Fibroblast of lung (primary cell): ENCODE results near the gene STK10. TPM values are rescaled to one million over a fixed set of nuclear protein-coding genes. Genes with fewer than 3 reads are reported as not detected.
"Not testable (repeated sequence)": the region's sequence is repeated elsewhere in the genome, so short reads cannot be mapped to it uniquely, and the experiment has no call there.

Experiments
- DNase-seq, 2 donors: peaks; one replicate each; pipeline versions ENCODE4 v3.0.0 to v3.0.0-alpha.2; 2010; ENCODE audit warnings: low read depth in 2 of 2
- H2AFZ ChIP-seq: 2 replicates; pipeline ENCODE4 v1.5.1; 2012; ENCODE audit warnings: low read length, control low read depth, inconsistent platforms
- H3K27ac ChIP-seq: 2 replicates; pipeline ENCODE4 v1.5.1; 2011; ENCODE audit warnings: low read length, control low read depth; ENCODE audit not compliant: insufficient read depth
- H3K27me3 ChIP-seq: 2 replicates; pipeline ENCODE4 v1.5.1; 2011; ENCODE audit warnings: mild to moderate bottlenecking, low read length; ENCODE audit not compliant: control insufficient read depth, insufficient read depth
- H3K36me3 ChIP-seq: 2 replicates; pipeline ENCODE4 v1.5.1; 2011; ENCODE audit warnings: low read length; ENCODE audit not compliant: control insufficient read depth, insufficient read depth
- H3K4me1 ChIP-seq: 2 replicates; pipeline ENCODE4 v1.5.1; 2011; ENCODE audit warnings: low read length; ENCODE audit not compliant: control insufficient read depth, insufficient read depth; ENCODE audit errors: extremely low read depth
- H3K4me2 ChIP-seq: 2 replicates; pipeline ENCODE4 v1.5.1; 2011; ENCODE audit warnings: low read length, control low read depth; ENCODE audit not compliant: insufficient read depth; ENCODE audit errors: extremely low read depth
- H3K4me3 ChIP-seq, 4 experiments: fragments of 200-600 bp in 1 of 4; sonication (generic) in 1 of 4; replicated peaks in 1 of 4; 2 replicates each; pipeline ENCODE4 v1.5.1; 2011 to 2016; ENCODE audit warnings: low read length in 4 of 4, low read depth in 3 of 4, mild to moderate bottlenecking in 3 of 4, control low read depth in 2 of 4, inconsistent platforms in 1 of 4, mixed read lengths in 1 of 4; ENCODE audit not compliant: insufficient read depth in 1 of 4; ENCODE audit errors: control extremely low read depth in 1 of 4
- H3K79me2 ChIP-seq: 2 replicates; pipeline ENCODE4 v1.5.1; 2012; ENCODE audit warnings: mild to moderate bottlenecking, low read length, inconsistent platforms; ENCODE audit not compliant: control insufficient read depth, insufficient read depth
- H3K9ac ChIP-seq: 2 replicates; pipeline ENCODE4 v1.5.1; 2011; ENCODE audit warnings: mild to moderate bottlenecking, low read length, control low read depth; ENCODE audit not compliant: insufficient read depth
- H3K9me3 ChIP-seq: 2 replicates; pipeline ENCODE4 v1.5.1; 2012; ENCODE audit warnings: low read depth, low read length; ENCODE audit not compliant: control insufficient read depth, insufficient read depth
- H4K20me1 ChIP-seq: 2 replicates; pipeline ENCODE4 v1.5.1; 2011; ENCODE audit warnings: low read length; ENCODE audit not compliant: control insufficient read depth, insufficient read depth; ENCODE audit errors: extremely low read depth
- CTCF ChIP-seq, 2 donors: IDR thresholded peaks in 1 of 2; conservative IDR thresholded peaks in 1 of 2; 1 replicate in 1 of 2; 2 replicates in 1 of 2; pipeline ENCODE4 v1.5.1; 2011 to 2012; ENCODE audit warnings: low read length in 2 of 2, control low read depth in 1 of 2, inconsistent platforms in 1 of 2, low read depth in 1 of 2, mild to moderate bottlenecking in 1 of 2
- EZH2 ChIP-seq: IDR thresholded peaks from 2 replicates; pipeline ENCODE4 v1.5.1; 2012; ENCODE audit warnings: low read length, control low read depth, mild to moderate bottlenecking; ENCODE audit errors: missing control alignments
- polyA plus RNA-seq, 2 donors: library from polyadenylated mRNA; depleted of rRNA in 1 of 2; stranded (reverse) in 1 of 2; unstranded in 1 of 2; fragments of >200 nt; gene quantifications; 2 replicates each; pipeline ENCODE4 v1.2.1, GENCODE V29; 2011 to 2012; ENCODE audit warnings: missing spikeins in 1 of 2
- total RNA-seq: library from RNA; depleted of rRNA; stranded (reverse); fragments of >200 nt; gene quantifications from 2 replicates; pipeline ENCODE4 v1.2.1, GENCODE V29; 2014

Gene STK10
- total and polyA plus RNA-seq, 2 donors (not counting 1 experiment from before 2014, with no cell fraction given): 8.9 to 16.0 TPM

- Histone ChIP-seq H3K4me3 (no peak overlapping the region), H3K79me2 (no peaks in the 10 kb centered on the region), H3K36me3 (no peaks in the 10 kb centered on the region), H3K9me3 (no peaks in the 10 kb centered on the region), H3K4me2 (no peak overlapping the region), H4K20me1 (no peaks in the 10 kb centered on the region), H3K9ac (no peak overlapping the region), H3K27ac (no peak overlapping the region), H3K4me1 (no peaks in the 10 kb centered on the region), H2AFZ (no peak overlapping the region), H3K27me3 (no peaks in the 10 kb centered on the region)
- TF ChIP-seq EZH2 (no peak), CTCF (conservative IDR thresholded peaks at IDR 0.05 in 1 of 2, IDR thresholded peaks at IDR 0.05 in 1 of 2; ENCODE audit: low read depth in 1 of 2, low read length in 2 of 2) (no peak)
- DNase-seq: no peak
Measured at GRCh38 chr5:172200476-172200875, 12.5 kb upstream of the STK10 start.

- Histone ChIP-seq H3K9ac (no peak overlapping the region), H2AFZ (no peak overlapping the region), H3K4me2 (no peak overlapping the region), H3K36me3 (no peaks in the 10 kb centered on the region), H3K79me2 (no peaks in the 10 kb centered on the region), H3K4me3 (no peak overlapping the region), H3K9me3 (no peaks in the 10 kb centered on the region), H3K4me1 (no peaks in the 10 kb centered on the region), H3K27ac (no peak overlapping the region), H3K27me3 (no peaks in the 10 kb centered on the region), H4K20me1 (no peaks in the 10 kb centered on the region)
- no peak for TF ChIP-seq EZH2
- no peak for TF ChIP-seq CTCF (conservative IDR thresholded peaks at IDR 0.05 in 1 of 2, IDR thresholded peaks at IDR 0.05 in 1 of 2; ENCODE audit: low read depth in 1 of 2, low read length in 2 of 2)
- no peak for DNase-seq
Measured at GRCh38 chr5:172199446-172199845, 11.4 kb upstream of the STK10 start.

GRCh38 chr5:172197775-172198174 is 9.8 kb upstream of the STK10 start:
- H3K79me2 ChIP-seq, H3K4me2 ChIP-seq, DNase-seq, H3K4me1 ChIP-seq, H3K36me3 ChIP-seq, H3K27ac ChIP-seq, H3K9me3 ChIP-seq, H3K4me3 ChIP-seq, H2AFZ ChIP-seq, H3K27me3 ChIP-seq, H3K9ac ChIP-seq, H4K20me1 ChIP-seq: not testable (repeated sequence)
